Lower lobe of right lung (tissue), 2 donors: ENCODE measurements around the gene PTP4A1. TPM values are rescaled to one million over a fixed set of nuclear protein-coding genes. Genes with fewer than 3 reads are reported as not detected.
"Not testable (repeated sequence)": the region's sequence is repeated elsewhere in the genome, so short reads cannot be mapped to it uniquely, and the experiment has no call there.

Experiments
- ATAC-seq, 2 donors: fragments of 200-7000 bp; cut with Tn5 transposase; one replicate each; pipeline ENCODE4 v1.9.1; 2020 to 2022; ENCODE audit warnings: mild to moderate bottlenecking in 2 of 2, moderate library complexity in 2 of 2
- DNase-seq: peaks from one replicate; pipeline ENCODE4 v3.0.0-alpha.2; 2020
- H3K27ac ChIP-seq: fragments of 200-600 bp; one replicate; pipeline ENCODE4 v1.8.0; 2022
- H3K27me3 ChIP-seq: fragments of 200-600 bp; one replicate; pipeline ENCODE4 v1.8.0; 2022; ENCODE audit warnings: low read depth
- H3K36me3 ChIP-seq: fragments of 200-600 bp; one replicate; pipeline ENCODE4 v1.8.0; 2022; ENCODE audit warnings: mild to moderate bottlenecking
- H3K4me1 ChIP-seq: fragments of 200-600 bp; one replicate; pipeline ENCODE4 v1.8.0; 2022
- H3K4me3 ChIP-seq: fragments of 200-600 bp; one replicate; pipeline ENCODE4 v1.8.0; 2022; ENCODE audit warnings: mild to moderate bottlenecking
- H3K9me3 ChIP-seq: fragments of 200-600 bp; one replicate; pipeline ENCODE4 v1.8.0; 2022
- intact Hi-C: fragments of 100-400 bp; cut with DNase I; formaldehyde crosslinking; loops from one replicate; pipeline ENCODE4 v1.11.0; 2022
- total RNA-seq: library from RNA; stranded (reverse); fragmentation: NEBNext Ultra II Directional; extraction: Animal tissue kit (Norgen Biotek cat#: 25700); gene quantifications from one replicate; pipeline ENCODE4 v1.2.1, GENCODE V29; 2021
- TF ChIP-seq, protein P1 (sequence below): fragments of 200-600 bp; IDR thresholded peaks from one replicate; pipeline ENCODE4 v1.8.0; 2022; ENCODE audit warnings: antibody characterized with exemption, mild to moderate bottlenecking
- donor health status: DM: no; HTN: yes; CAD: no; lungs with severe emphysema.

PTP4A1 gene
- total RNA-seq, 1 donor from 2014 or later, result 57.6 TPM

DNA sequence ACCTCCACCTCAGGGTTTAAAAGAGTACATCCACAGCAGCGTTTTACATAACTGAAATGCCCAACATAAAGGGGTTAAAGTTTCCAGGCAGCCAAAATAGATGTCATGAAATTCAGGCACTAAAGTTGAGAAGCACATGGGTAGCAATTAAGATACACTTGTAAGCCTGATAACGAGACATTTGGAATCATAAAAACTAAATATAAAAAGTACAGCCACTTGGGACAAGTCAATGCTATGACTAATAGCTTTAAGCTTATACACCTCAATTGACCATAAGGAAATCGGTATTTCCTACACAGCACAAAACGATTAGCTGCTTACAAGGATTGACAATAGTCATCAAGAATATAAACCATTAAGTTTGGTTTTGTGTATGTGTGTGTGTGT lies 11.8 kb downstream of the PTP4A1 start:
- no peaks in the 10 kb centered on the region for H3K27me3 ChIP-seq
- no peaks in the 10 kb centered on the region for H3K4me1 ChIP-seq
- TF ChIP-seq, protein P1, sequence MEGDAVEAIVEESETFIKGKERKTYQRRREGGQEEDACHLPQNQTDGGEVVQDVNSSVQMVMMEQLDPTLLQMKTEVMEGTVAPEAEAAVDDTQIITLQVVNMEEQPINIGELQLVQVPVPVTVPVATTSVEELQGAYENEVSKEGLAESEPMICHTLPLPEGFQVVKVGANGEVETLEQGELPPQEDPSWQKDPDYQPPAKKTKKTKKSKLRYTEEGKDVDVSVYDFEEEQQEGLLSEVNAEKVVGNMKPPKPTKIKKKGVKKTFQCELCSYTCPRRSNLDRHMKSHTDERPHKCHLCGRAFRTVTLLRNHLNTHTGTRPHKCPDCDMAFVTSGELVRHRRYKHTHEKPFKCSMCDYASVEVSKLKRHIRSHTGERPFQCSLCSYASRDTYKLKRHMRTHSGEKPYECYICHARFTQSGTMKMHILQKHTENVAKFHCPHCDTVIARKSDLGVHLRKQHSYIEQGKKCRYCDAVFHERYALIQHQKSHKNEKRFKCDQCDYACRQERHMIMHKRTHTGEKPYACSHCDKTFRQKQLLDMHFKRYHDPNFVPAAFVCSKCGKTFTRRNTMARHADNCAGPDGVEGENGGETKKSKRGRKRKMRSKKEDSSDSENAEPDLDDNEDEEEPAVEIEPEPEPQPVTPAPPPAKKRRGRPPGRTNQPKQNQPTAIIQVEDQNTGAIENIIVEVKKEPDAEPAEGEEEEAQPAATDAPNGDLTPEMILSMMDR, result no peak
- peaks cover 35% of the 10 kb centered on the region for H3K36me3 ChIP-seq
- no peak overlapping the region for H3K4me3 ChIP-seq
- ATAC-seq (peak; percentile 31 to 37), DNase-seq (no peak)
- no peak overlapping the region for H3K27ac ChIP-seq
- H3K9me3 ChIP-seq, result no peaks in the 10 kb centered on the region
- intact Hi-C loops, result no loop called here

DNA sequence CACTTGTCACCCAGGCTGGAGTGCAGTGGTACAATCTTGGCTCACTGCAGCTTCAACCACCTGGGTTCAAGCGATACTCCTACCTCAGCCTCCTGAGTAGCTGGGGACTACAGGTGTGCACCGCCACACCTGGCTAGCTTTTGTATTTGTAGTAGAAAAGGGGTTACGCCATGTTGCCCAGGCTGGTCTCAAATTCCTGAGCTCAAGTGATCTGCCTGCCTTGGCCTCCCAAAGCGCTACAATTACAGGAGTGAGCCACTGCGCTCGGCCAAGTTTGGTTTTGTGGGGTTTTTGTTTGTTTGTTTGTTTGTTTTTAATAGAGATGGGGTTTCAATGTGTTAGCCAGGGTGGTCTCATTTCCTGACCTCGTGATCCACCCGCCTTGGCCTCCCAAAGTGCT lies 12.3 kb downstream of the PTP4A1 start:
- Histone ChIP-seq H3K4me1 (no peaks in the 10 kb centered on the region), H3K36me3 (peaks cover 31% of the 10 kb centered on the region), H3K4me3 (no peak overlapping the region), H3K27ac (no peak overlapping the region), H3K9me3 (no peaks in the 10 kb centered on the region), H3K27me3 (no peaks in the 10 kb centered on the region)
- ATAC-seq (peak; percentile 34 to 39), DNase-seq (no peak)
- intact Hi-C loops, result no loop called here
- TF ChIP-seq, protein P1, result no peak

DNA sequence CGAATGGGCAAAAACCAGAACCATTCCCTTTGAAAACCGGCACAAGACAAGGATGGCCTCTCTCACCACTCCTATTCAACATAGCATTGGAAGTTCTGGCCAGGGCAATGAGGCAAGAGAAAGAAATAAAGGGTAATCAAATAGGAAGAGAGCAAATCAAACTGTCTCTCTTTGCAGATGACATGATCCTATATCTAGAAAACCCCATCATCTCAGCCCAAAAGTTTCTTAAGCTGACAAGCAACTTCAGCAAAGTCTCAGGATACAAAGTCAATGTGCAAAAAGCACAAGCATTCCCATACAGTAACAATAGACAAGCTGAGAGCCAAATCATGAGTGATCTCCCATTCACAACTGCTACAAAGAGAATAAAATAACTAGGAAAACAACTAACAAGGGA lies 13.4 kb downstream of the PTP4A1 start:
- H3K27me3 ChIP-seq, intact Hi-C loops, DNase-seq, H3K4me1 ChIP-seq, H3K27ac ChIP-seq, H3K9me3 ChIP-seq, H3K4me3 ChIP-seq, ATAC-seq: not testable (repeated sequence)
- peaks cover 20% of the 10 kb centered on the region for H3K36me3 ChIP-seq

DNA sequence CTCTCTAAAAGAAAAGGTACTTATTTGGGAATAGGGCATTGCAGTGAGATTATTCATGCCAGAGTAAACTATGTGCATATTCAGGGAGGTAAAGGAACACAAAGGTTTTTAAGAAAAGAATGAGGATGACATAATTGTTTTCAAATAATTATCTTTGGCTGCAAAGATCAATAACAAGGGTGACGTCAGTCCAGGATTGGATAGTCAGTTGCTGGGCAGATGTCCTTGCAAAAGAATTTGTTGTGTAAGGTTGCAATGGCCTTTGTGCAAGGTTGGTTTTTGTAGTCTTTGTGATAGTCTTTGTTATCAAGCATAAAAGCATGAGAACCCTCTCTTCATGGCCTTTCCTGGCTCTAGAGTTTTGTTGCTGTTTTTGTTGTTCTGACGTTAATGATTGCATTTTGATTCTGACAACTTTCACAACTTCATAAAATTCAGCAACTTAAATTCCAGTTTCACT lies 17.7 kb downstream of the PTP4A1 start:
- Histone ChIP-seq H3K4me1 (no peaks in the 10 kb centered on the region), H3K27ac (no peak overlapping the region), H3K9me3 (no peaks in the 10 kb centered on the region), H3K36me3 (no peaks in the 10 kb centered on the region), H3K4me3 (no peak overlapping the region), H3K27me3 (no peaks in the 10 kb centered on the region)
- TF ChIP-seq, protein P1, result no peak
- no peak for ATAC-seq
- DNase-seq, result no peak
- intact Hi-C loops, result no loop called here

DNA sequence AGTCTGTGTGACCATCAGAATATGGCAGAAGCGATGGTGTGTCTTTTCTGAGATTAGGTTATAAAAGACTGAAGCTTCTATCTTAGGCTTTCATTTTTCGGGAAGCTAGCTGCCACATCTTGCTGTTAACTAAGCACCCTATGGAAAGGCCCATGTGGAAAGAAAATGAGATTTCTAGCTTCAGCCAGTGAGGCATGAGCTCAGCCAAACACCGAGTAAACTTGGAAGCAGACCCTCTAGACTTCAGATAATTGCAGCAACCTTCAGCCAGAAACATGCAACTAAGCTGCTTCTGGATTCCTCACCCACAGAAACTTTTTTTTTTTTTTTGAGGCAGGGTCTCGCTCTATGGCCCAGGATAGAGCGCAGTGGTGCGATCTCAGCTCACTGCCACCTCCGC lies 20.6 kb downstream of the PTP4A1 start:
- TF ChIP-seq, protein P1, result no peak
- no peaks in the 10 kb centered on the region for H3K9me3 ChIP-seq
- ATAC-seq (no peak), DNase-seq (no peak)
- no peak overlapping the region for H3K4me3 ChIP-seq
- no peaks in the 10 kb centered on the region for H3K36me3 ChIP-seq
- H3K4me1 ChIP-seq, result peaks cover 3% of the 10 kb centered on the region
- intact Hi-C loops, result no loop called here
- no peaks in the 10 kb centered on the region for H3K27me3 ChIP-seq
- no peak overlapping the region for H3K27ac ChIP-seq

DNA sequence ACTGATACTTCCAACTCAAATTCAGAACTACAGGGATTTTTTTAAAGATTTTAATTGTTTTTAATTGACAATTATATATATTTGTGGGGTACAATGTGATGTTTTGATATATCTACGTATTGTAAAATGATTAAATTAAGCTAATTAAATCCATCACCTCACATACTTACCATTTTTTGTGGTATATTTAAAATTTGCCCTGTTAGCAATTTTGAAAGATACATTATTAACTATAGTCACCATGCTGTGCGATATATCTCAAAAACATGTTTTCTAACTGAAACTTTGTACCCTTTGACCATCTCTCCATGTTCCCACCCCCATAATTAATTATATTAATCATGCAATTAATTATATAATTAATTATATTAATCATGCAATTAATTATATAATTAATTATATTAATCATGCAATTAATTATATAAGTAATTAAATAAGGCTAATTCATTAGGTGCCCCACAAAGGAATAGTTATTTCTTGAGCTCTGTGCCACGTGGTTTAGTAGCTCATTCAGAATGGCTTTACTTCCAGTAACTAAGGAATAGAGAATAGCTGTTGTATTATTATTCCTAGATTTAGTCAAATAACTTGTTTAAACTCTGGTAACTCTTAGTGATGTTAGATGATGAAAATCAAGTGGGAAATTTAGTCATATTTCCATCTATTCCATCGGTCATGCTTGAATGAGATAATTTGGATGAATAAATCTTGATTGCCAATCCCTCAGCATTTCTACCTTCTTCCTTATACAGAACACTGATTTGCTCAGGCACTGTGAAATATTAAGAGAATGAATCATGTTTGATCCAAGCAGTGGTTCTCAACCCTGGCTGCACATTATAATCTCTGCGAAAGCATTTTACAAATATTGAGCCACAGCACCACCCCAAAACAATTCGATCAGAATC lies 25.1 kb downstream of the PTP4A1 start:
- no peak overlapping the region for H3K27ac ChIP-seq
- TF ChIP-seq, protein P1, result no peak
- peaks cover 8% of the 10 kb centered on the region for H3K4me1 ChIP-seq
- no peaks in the 10 kb centered on the region for H3K9me3 ChIP-seq
- no peaks in the 10 kb centered on the region for H3K27me3 ChIP-seq
- no peaks in the 10 kb centered on the region for H3K36me3 ChIP-seq
- DNase-seq (no peak), ATAC-seq (peak in 1 of 2 donors; percentile 58)
- intact Hi-C loops, result no loop called here
- H3K4me3 ChIP-seq, result peak overlapping the region; percentile 55
